MCF 10A (cell line): ENCODE data around the gene TSPAN17. TPM values are rescaled to one million over a fixed set of nuclear protein-coding genes. Genes with fewer than 3 reads are reported as not detected.

Experiments
- BruUV-seq: library from RNA; stranded (reverse); fragments of 400-500 nt; replicated peaks from 2 replicates; lab custom pipeline; 2021; lab: Mats Ljungman, UMichigan
- CTCF ChIA-PET: fragments of 300-600 bp; sonication (Branson Sonifier 250); formaldehyde crosslinking; extraction: SDS; loops from one replicate; lab custom pipeline; 2021; ENCODE audit warnings: antibody characterized with exemption, inconsistent platforms; lab: Yijun Ruan, JAX
- POLR2A ChIA-PET: fragments of 300-600, 350-650 bp; sonication (Branson Sonifier 250); formaldehyde crosslinking; extraction: SDS; loops from one replicate; lab custom pipeline; 2020; ENCODE audit warnings: antibody characterized with exemption, inconsistent platforms; lab: Yijun Ruan, JAX
- DNase-seq: peaks from one replicate; pipeline ENCODE4 v3.0.0-alpha.2; 2018; ENCODE audit not compliant: unreplicated experiment
- H3K27ac Mint-ChIP-seq: one replicate; pipeline ENCODE4 v1.8.0; 2022; ENCODE audit warnings: mild to moderate bottlenecking, low read depth, mixed read lengths; ENCODE audit not compliant: unreplicated experiment
- H3K27me3 Mint-ChIP-seq: one replicate; pipeline ENCODE4 v1.8.0; 2022; ENCODE audit warnings: mixed read lengths; ENCODE audit not compliant: insufficient read depth, unreplicated experiment
- H3K36me3 Mint-ChIP-seq: one replicate; pipeline ENCODE4 v1.8.0; 2022; ENCODE audit warnings: mild to moderate bottlenecking, moderate library complexity, mixed read lengths; ENCODE audit not compliant: insufficient read depth, unreplicated experiment
- H3K4me1 Mint-ChIP-seq: one replicate; pipeline ENCODE4 v1.8.0; 2022; ENCODE audit warnings: mixed read lengths; ENCODE audit not compliant: insufficient read depth, unreplicated experiment
- H3K4me3 Mint-ChIP-seq: one replicate; pipeline ENCODE4 v1.8.0; 2022; ENCODE audit warnings: mild to moderate bottlenecking, moderate library complexity, mixed read lengths; ENCODE audit not compliant: unreplicated experiment
- H3K9me3 Mint-ChIP-seq: one replicate; pipeline ENCODE4 v1.8.0; 2022; ENCODE audit warnings: mixed read lengths; ENCODE audit not compliant: unreplicated experiment
- CTCF ChIP-seq: fragments of 200-600 bp; IDR thresholded peaks from one replicate; pipeline ENCODE4 v1.8.0; 2022; ENCODE audit warnings: antibody characterized with exemption, mild to moderate bottlenecking; ENCODE audit not compliant: unreplicated experiment
- intact Hi-C: fragments of 100-400 bp; cut with micrococcal nuclease; formaldehyde crosslinking; loops from 2 replicates; pipeline ENCODE4 v1.14.1; 2022
- total RNA-seq: library from RNA; stranded (reverse); gene quantifications from 2 replicates; pipeline ENCODE4 v1.2.3, GENCODE V29; 2022

Gene TSPAN17
- total RNA-seq, 1 experiment from 2014 or later = 36.7 TPM

- TF ChIP-seq CTCF = no peak
- H3K27ac Mint-ChIP-seq = no peak overlapping the region
These were observed 8.8 kb upstream of the TSPAN17 start for GRCh38 chr5:176638437-176638836.

GRCh38 chr5:176639208-176639607 is 8.1 kb upstream of the TSPAN17 start:
- Mint-ChIP-seq H3K9me3 (peaks cover 7% of the 10 kb centered on the region), H3K4me3 (no peak overlapping the region), H3K4me1 (no peaks in the 10 kb centered on the region), H3K27me3 (peaks cover 15% of the 10 kb centered on the region), H3K27ac (no peak overlapping the region), H3K36me3 (no peaks in the 10 kb centered on the region)
- no peak for DNase-seq
- POLR2A ChIA-PET = interaction anchor here (0.6 kb wide), 1 partner anchor 24 kb away, joined by 3 read pairs; no protein-coding TSS in a partner anchor
- no TSS peak for BruUV-seq
- intact Hi-C loops = no loop called here
- CTCF ChIA-PET = interaction anchor here (0.5 to 0.8 kb wide), 3 partner anchors 21 to 101 kb away, joined by 3 to 4 read pairs (median 3); no protein-coding TSS in a partner anchor
- TF ChIP-seq CTCF = no peak

More at GRCh38 chr5:176638437-176638836, 8.8 kb upstream of the TSPAN17 start:
- H3K9me3 Mint-ChIP-seq = peaks cover 7% of the 10 kb centered on the region
- H3K4me1 Mint-ChIP-seq = peaks cover 6% of the 10 kb centered on the region
- no peaks in the 10 kb centered on the region for H3K36me3 Mint-ChIP-seq
- no peak overlapping the region for H3K4me3 Mint-ChIP-seq
- peaks cover 22% of the 10 kb centered on the region for H3K27me3 Mint-ChIP-seq
- intact Hi-C loops = no loop called here
- ChIA-PET CTCF (interaction anchor here (0.8 kb wide), 1 partner anchor 22 kb away, joined by 4 read pairs; no protein-coding TSS in a partner anchor), POLR2A (interaction anchor here (0.6 kb wide), 1 partner anchor 23 kb away, joined by 3 read pairs; no protein-coding TSS in a partner anchor)
- no TSS peak for BruUV-seq
- no peak for DNase-seq

GRCh38 chr5:176639981-176640380 is 7.3 kb upstream of the TSPAN17 start:
- no peak for TF ChIP-seq CTCF
- H3K27ac Mint-ChIP-seq = no peak overlapping the region
- no peaks in the 10 kb centered on the region for H3K36me3 Mint-ChIP-seq
- no peak overlapping the region for H3K4me3 Mint-ChIP-seq
- H3K4me1 Mint-ChIP-seq = no peaks in the 10 kb centered on the region
- peaks cover 7% of the 10 kb centered on the region for H3K27me3 Mint-ChIP-seq
- intact Hi-C loops = no loop called here
- peaks cover 4% of the 10 kb centered on the region for H3K9me3 Mint-ChIP-seq
- CTCF ChIA-PET = interaction anchor here (0.5 kb wide), 1 partner anchor 61 kb away, joined by 3 read pairs; no protein-coding TSS in a partner anchor
- no TSS peak for BruUV-seq
- DNase-seq = no peak
- POLR2A ChIA-PET = no interaction called here

DNA sequence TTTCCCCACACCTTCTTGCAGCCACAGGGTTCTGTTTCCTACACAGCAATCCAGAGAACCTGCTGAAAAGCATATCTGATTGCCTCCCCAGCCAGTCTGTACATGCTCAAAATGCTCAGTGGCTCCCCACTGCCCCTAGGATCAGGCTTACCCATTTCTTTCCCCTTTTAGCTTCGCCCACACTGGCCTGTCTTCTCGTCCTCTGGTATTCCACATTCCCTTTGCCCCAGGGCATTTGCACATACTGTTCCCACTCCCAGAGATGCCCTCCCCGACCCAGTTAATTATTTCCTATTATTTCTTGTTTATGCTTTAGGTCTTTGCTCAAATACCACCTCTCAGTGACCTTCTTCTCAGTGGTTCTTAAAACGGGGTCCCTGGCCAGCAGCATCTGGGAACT is 6.7 kb upstream of the TSPAN17 start:
- no peak overlapping the region for H3K4me3 Mint-ChIP-seq
- DNase-seq = no peak
- H3K9me3 Mint-ChIP-seq = no peaks in the 10 kb centered on the region
- TF ChIP-seq CTCF = no peak
- H3K4me1 Mint-ChIP-seq = no peaks in the 10 kb centered on the region
- peaks cover under 1% of the 10 kb centered on the region for H3K27me3 Mint-ChIP-seq
- POLR2A ChIA-PET = no interaction called here
- no peaks in the 10 kb centered on the region for H3K36me3 Mint-ChIP-seq
- CTCF ChIA-PET = interaction anchor here (0.7 to 0.9 kb wide), 2 partner anchors 20 to 67 kb away, joined by 3 to 5 read pairs; no protein-coding TSS in a partner anchor
- intact Hi-C loops = no loop called here
- no peak overlapping the region for H3K27ac Mint-ChIP-seq
- BruUV-seq = no TSS peak
